Caco-2 (cell line): Measurements from ENCODE around the gene ATOSA. TPM values are rescaled to one million over a fixed set of nuclear protein-coding genes. Genes with fewer than 3 reads are reported as not detected.

ENCODE experiments used
- BruUV-seq: library from RNA; stranded (reverse); fragments of 400-500 nt; replicated peaks from 2 replicates; lab custom pipeline; 2021; lab: Mats Ljungman, UMichigan
- CTCF ChIA-PET: fragments of 300-600 bp; sonication (Branson Sonifier 250); formaldehyde crosslinking; loops from one replicate; lab custom pipeline; 2022; ENCODE audit warnings: antibody characterized with exemption; lab: Charles Lee
- POLR2A ChIA-PET: fragments of 300-600 bp; sonication (Branson Sonifier 250); formaldehyde crosslinking; loops from one replicate; lab custom pipeline; 2022; ENCODE audit warnings: antibody characterized with exemption; lab: Charles Lee
- DNase-seq, 2 experiments: peaks; one replicate each; pipeline versions ENCODE4 v3.0.0 to v3.0.0-alpha.2; 2020 to 2022
- H3K27me3 ChIP-seq: replicated peaks from 2 replicates; pipeline ENCODE4 v1.6.0; 2011; ENCODE audit warnings: low read length; ENCODE audit not compliant: control insufficient read depth, insufficient read depth
- H3K36me3 ChIP-seq: 2 replicates; pipeline ENCODE4 v1.5.1; 2011; ENCODE audit warnings: low read length; ENCODE audit not compliant: control insufficient read depth, insufficient read depth
- H3K4me1 ChIP-seq: fragments of 250-450 bp; sonication (Bioruptor Pico); 2 replicates; pipeline ENCODE4 v1.5.1; 2020; ENCODE audit warnings: mild to moderate bottlenecking
- H3K4me3 ChIP-seq: 2 replicates; pipeline ENCODE4 v1.5.1; 2011; ENCODE audit warnings: low read depth, mild to moderate bottlenecking, control low read depth, low read length
- H3K9me3 ChIP-seq: fragments of 250-450 bp; sonication (Bioruptor Pico); 2 replicates; pipeline ENCODE4 v1.5.1; 2020; ENCODE audit warnings: mild to moderate bottlenecking, moderate library complexity
- H3K27ac Mint-ChIP-seq: one replicate; pipeline ENCODE4 v1.8.0; 2022; ENCODE audit warnings: mixed read lengths; ENCODE audit not compliant: unreplicated experiment
- H3K27me3 Mint-ChIP-seq: one replicate; pipeline ENCODE4 v1.8.0; 2022; ENCODE audit warnings: mixed read lengths; ENCODE audit not compliant: insufficient read depth, unreplicated experiment
- H3K36me3 Mint-ChIP-seq: one replicate; pipeline ENCODE4 v1.8.0; 2022; ENCODE audit warnings: mild to moderate bottlenecking, mixed read lengths; ENCODE audit not compliant: insufficient read depth, unreplicated experiment
- H3K4me1 Mint-ChIP-seq: one replicate; pipeline ENCODE4 v1.8.0; 2022; ENCODE audit warnings: low read depth, mixed read lengths; ENCODE audit not compliant: unreplicated experiment
- H3K4me3 Mint-ChIP-seq: one replicate; pipeline ENCODE4 v1.8.0; 2022; ENCODE audit warnings: mild to moderate bottlenecking, moderate library complexity, mixed read lengths; ENCODE audit not compliant: unreplicated experiment
- H3K9me3 Mint-ChIP-seq: one replicate; pipeline ENCODE4 v1.8.0; 2022; ENCODE audit warnings: mixed read lengths; ENCODE audit not compliant: unreplicated experiment
- CTCF ChIP-seq, 2 experiments: fragments of 200-600 bp in 1 of 2; IDR thresholded peaks; 1 replicate in 1 of 2; 2 replicates in 1 of 2; pipeline versions ENCODE4 v1.5.1 to v1.8.0; 2011 to 2022; ENCODE audit warnings: antibody characterized with exemption in 1 of 2, control low read depth in 1 of 2, inconsistent platforms in 1 of 2, low read depth in 1 of 2, low read length in 1 of 2, mild to moderate bottlenecking in 1 of 2, moderate library complexity in 1 of 2; ENCODE audit not compliant: insufficient read depth in 1 of 2, severe bottlenecking in 1 of 2, unreplicated experiment in 1 of 2
- intact Hi-C: fragments of 100-400 bp; cut with micrococcal nuclease; formaldehyde crosslinking; loops from one replicate; pipeline ENCODE4 v1.10.0; 2022; ENCODE audit not compliant: unreplicated experiment
- total RNA-seq: library from RNA; stranded (reverse); gene quantifications from 2 replicates; pipeline ENCODE4 v1.2.3, GENCODE V29; 2022

Gene ATOSA
- total RNA-seq, 1 experiment from 2014 or later: 17.6 TPM

DNA sequence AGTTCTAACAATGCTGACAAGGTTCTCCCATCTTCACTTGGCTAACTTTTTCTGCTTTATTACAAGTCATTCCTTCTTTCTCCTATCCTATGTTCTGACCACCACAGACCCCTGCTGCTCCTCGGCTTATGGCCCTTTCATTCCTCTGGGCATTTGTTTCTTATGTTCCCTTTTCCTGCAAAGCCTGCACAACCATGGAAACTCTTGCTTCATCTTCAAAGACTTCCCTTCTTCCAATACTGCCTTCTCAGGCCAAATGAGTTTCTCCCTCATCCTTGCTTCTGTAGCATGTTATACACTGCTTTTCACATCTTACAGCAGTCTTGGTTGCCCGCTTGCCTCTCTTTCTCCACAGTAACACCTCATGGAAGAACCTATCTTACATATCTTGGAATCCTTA is 17.9 kb upstream of the ATOSA start:
- DNase-seq: no peak
- TF ChIP-seq CTCF (IDR thresholded peaks at IDR 0.05; ENCODE audit: insufficient read depth in 1 of 2, low read depth in 1 of 2, low read length in 1 of 2, severe bottlenecking in 1 of 2, unreplicated experiment in 1 of 2): no peak
- BruUV-seq: no TSS peak
- POLR2A ChIA-PET: no interaction called here
- H3K9me3 ChIP-seq: no peaks in the 10 kb centered on the region
- intact Hi-C loops: no loop called here
- Mint-ChIP-seq H3K9me3 (no peaks in the 10 kb centered on the region), H3K27ac (no peak overlapping the region), H3K27me3 (peaks cover 8% of the 10 kb centered on the region), H3K4me1 (no peaks in the 10 kb centered on the region), H3K4me3 (no peak overlapping the region), H3K36me3 (no peaks in the 10 kb centered on the region)
- CTCF ChIA-PET: no interaction called here
- no peaks in the 10 kb centered on the region for H3K4me1 ChIP-seq
- H3K36me3 ChIP-seq: no peaks in the 10 kb centered on the region
- no peaks in the 10 kb centered on the region for H3K27me3 ChIP-seq
- H3K4me3 ChIP-seq: no peak overlapping the region

DNA sequence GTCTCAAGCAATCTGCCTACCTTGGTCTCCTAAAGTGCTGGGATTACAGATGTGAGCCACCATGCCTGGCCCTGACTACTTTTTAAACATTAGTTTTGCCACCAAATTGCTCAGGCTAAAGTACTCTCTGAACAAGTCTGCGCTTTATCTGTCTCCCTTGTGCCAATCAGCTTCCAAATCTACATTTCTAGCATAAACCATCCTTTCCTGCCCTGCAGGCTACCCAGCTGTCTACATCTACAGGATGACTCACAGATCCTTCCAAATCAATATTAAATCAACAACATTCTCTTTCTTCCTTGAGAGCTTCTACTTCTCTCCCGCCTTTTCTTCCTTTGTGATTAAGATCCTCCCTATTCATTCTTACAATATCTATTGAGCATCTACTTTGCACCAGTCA is 16.0 kb upstream of the ATOSA start:
- no peaks in the 10 kb centered on the region for H3K36me3 ChIP-seq
- ChIA-PET CTCF (no interaction called here), POLR2A (no interaction called here)
- H3K4me3 ChIP-seq: no peak overlapping the region
- Mint-ChIP-seq H3K4me3 (no peak overlapping the region), H3K9me3 (no peaks in the 10 kb centered on the region), H3K27ac (no peak overlapping the region), H3K36me3 (no peaks in the 10 kb centered on the region), H3K27me3 (peaks cover 8% of the 10 kb centered on the region), H3K4me1 (no peaks in the 10 kb centered on the region)
- no peak for DNase-seq
- no TSS peak for BruUV-seq
- no peaks in the 10 kb centered on the region for H3K27me3 ChIP-seq
- intact Hi-C loops: no loop called here
- H3K4me1 ChIP-seq: no peaks in the 10 kb centered on the region
- no peak for TF ChIP-seq CTCF (IDR thresholded peaks at IDR 0.05; ENCODE audit: insufficient read depth in 1 of 2, low read depth in 1 of 2, low read length in 1 of 2, severe bottlenecking in 1 of 2, unreplicated experiment in 1 of 2)
- H3K9me3 ChIP-seq: no peaks in the 10 kb centered on the region

GRCh38 chr15:52689562-52689961 is 10.4 kb upstream of the ATOSA start:
- H3K9me3 Mint-ChIP-seq: no peaks in the 10 kb centered on the region
- BruUV-seq: no TSS peak
- Histone ChIP-seq H3K4me3 (no peak overlapping the region), H3K36me3 (no peaks in the 10 kb centered on the region), H3K27me3 (no peaks in the 10 kb centered on the region), H3K9me3 (no peaks in the 10 kb centered on the region), H3K4me1 (no peaks in the 10 kb centered on the region)
- no peaks in the 10 kb centered on the region for H3K36me3 Mint-ChIP-seq
- H3K27me3 Mint-ChIP-seq: peaks cover 3% of the 10 kb centered on the region
- no peak overlapping the region for H3K27ac Mint-ChIP-seq
- ChIA-PET CTCF (no interaction called here), POLR2A (no interaction called here)
- H3K4me1 Mint-ChIP-seq: no peaks in the 10 kb centered on the region
- no peak overlapping the region for H3K4me3 Mint-ChIP-seq
- intact Hi-C loops: no loop called here
- TF ChIP-seq CTCF (IDR thresholded peaks at IDR 0.05; ENCODE audit: insufficient read depth in 1 of 2, low read depth in 1 of 2, low read length in 1 of 2, severe bottlenecking in 1 of 2, unreplicated experiment in 1 of 2): no peak
- DNase-seq: no peak
